ENCODE results near the gene ATF5. TPM values are rescaled to one million over a fixed set of nuclear protein-coding genes. Genes with fewer than 3 reads are reported as not detected.

ATF5 gene
- total RNA-seq, 2 donors from 2014 or later = 4.7 to 12.2 TPM

DNA sequence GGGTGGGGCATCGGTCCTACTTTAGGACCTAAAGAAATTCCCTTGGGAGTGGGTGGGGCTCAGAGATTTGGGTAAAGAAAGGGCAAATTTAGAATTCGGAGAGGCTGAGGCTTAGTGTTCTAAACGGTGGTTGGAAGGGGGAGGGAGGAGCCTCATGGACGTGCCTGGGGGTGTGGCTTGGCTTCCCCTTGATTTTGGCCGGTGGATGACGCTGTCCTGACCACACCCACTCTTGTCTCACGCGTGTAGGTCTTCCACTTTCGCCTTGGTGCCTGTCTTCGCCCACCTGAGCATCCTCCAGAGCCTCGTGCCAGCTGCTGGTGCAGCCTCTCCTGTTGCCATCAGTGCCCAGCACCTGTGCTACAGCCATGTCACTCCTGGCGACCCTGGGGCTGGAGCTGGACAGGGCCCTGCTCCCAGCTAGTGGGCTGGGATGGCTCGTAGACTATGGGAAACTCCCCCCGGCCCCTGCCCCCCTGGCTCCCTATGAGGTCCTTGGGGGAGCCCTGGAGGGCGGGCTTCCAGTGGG lies 1.5 kb downstream of the ATF5 start:
- Histone ChIP-seq H3K4me3 (no peak overlapping the region), H3K27me3 (no peaks in the 10 kb centered on the region), H3K36me3 (replicated peaks in 1 of 2; ENCODE audit: insufficient read depth in 1 of 2, low read depth in 2 of 2) (no peaks in the 10 kb centered on the region), H3K9me3 (no peaks in the 10 kb centered on the region), H3K4me1 (peaks cover 22% of the 10 kb centered on the region), H3K27ac (peak overlapping the region in 2 of 4 donors; percentile 88 to 94)
- ATAC-seq (no peak), DNase-seq (no peak)
- 56 to 63% methylated on average over 15 of the region's 15 CpGs for WGBS, 2 donors
- TF ChIP-seq POLR2A (IDR thresholded peaks at IDR 0.05) (no peak), CTCF (IDR thresholded peaks at IDR 0.05) (no peak)
- intact Hi-C loops (cut with DNase I) = loop anchor here (5.0 kb wide), 1 partner anchor 47 kb away; no protein-coding TSS in a partner anchor

GRCh38 chr19:49931293-49932040 lies 2.5 kb downstream of the ATF5 start:
- no peaks in the 10 kb centered on the region for H3K36me3 ChIP-seq (replicated peaks in 1 of 2; ENCODE audit: insufficient read depth in 1 of 2, low read depth in 2 of 2)
- no peaks in the 10 kb centered on the region for H3K9me3 ChIP-seq
- TF ChIP-seq POLR2A (IDR thresholded peaks at IDR 0.05) (no peak), CTCF (IDR thresholded peaks at IDR 0.05) (no peak)
- WGBS, 2 donors = 91 to 92% methylated on average over 7 of the region's 7 CpGs
- H3K4me3 ChIP-seq = no peak overlapping the region
- intact Hi-C loops (cut with DNase I) = loop anchor here (5.0 kb wide), 1 partner anchor 46 kb away; no protein-coding TSS in a partner anchor
- peaks cover 22% of the 10 kb centered on the region for H3K4me1 ChIP-seq
- no peak for DNase-seq
- ATAC-seq = no peak
- H3K27me3 ChIP-seq = no peaks in the 10 kb centered on the region
- H3K27ac ChIP-seq = no peak overlapping the region

DNA sequence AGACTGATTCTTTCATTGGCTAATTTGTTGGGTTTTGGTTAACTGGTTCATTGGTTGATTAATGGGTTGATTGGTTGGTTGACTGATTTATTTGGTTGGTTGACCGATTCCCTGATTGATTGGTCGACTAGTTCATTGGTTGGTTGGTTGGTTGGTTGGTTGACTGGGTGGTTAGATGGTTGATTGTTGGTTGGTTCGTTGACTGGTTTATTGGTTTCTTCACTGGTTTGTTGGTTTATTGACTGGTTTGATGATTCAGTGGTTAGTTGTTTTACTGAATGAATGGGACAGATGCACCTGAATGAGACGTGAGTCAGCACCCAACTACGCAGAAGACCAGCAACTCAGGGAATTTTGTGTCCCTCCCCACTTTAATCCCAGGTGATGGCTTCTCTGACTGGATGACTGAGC lies 3.0 kb downstream of the ATF5 start:
- Histone ChIP-seq H3K36me3 (replicated peaks in 1 of 2; ENCODE audit: insufficient read depth in 1 of 2, low read depth in 2 of 2) (no peaks in the 10 kb centered on the region), H3K4me3 (no peak overlapping the region), H3K27ac (no peak overlapping the region), H3K9me3 (no peaks in the 10 kb centered on the region), H3K27me3 (no peaks in the 10 kb centered on the region), H3K4me1 (peaks cover 22% of the 10 kb centered on the region)
- DNase-seq = no peak
- WGBS, 2 donors = 87 to 96% methylated on average over 5 of the region's 5 CpGs
- no peak for TF ChIP-seq CTCF (IDR thresholded peaks at IDR 0.05)
- no peak for TF ChIP-seq POLR2A (IDR thresholded peaks at IDR 0.05)
- intact Hi-C loops (cut with DNase I) = loop anchor here (5.0 kb wide), 1 partner anchor 45 kb away; no protein-coding TSS in a partner anchor
- no peak for ATAC-seq

DNA sequence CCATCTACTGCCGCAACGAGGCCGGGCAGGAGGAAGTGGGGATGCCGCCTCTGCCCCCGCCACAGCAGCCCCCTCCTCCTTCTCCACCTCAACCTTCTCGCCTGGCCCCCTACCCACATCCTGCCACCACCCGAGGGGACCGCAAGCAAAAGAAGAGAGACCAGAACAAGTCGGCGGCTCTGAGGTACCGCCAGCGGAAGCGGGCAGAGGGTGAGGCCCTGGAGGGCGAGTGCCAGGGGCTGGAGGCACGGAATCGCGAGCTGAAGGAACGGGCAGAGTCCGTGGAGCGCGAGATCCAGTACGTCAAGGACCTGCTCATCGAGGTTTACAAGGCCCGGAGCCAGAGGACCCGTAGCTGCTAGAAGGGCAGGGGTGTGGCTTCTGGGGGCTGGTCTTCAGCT lies 3.7 kb downstream of the ATF5 start:
- Histone ChIP-seq H3K4me3 (no peak overlapping the region), H3K27me3 (no peaks in the 10 kb centered on the region), H3K4me1 (peaks cover 21% of the 10 kb centered on the region), H3K36me3 (replicated peaks in 1 of 2; ENCODE audit: insufficient read depth in 1 of 2, low read depth in 2 of 2) (no peaks in the 10 kb centered on the region), H3K27ac (no peak overlapping the region), H3K9me3 (no peaks in the 10 kb centered on the region)
- TF ChIP-seq CTCF (IDR thresholded peaks at IDR 0.05) (no peak), POLR2A (IDR thresholded peaks at IDR 0.05) (no peak)
- intact Hi-C loops (cut with DNase I) = loop anchor here (5.0 kb wide), 1 partner anchor 45 kb away; no protein-coding TSS in a partner anchor
- ATAC-seq (no peak), DNase-seq (no peak)
- WGBS, 2 donors = 81 to 94% methylated on average over 23 to 25 of the region's 25 CpGs
